ENCODE measurements around the gene SUSD6.
A peak's percentile ranks its signal among the peaks of the same experiment; 100 is the strongest.

The SUSD6 gene

DNA sequence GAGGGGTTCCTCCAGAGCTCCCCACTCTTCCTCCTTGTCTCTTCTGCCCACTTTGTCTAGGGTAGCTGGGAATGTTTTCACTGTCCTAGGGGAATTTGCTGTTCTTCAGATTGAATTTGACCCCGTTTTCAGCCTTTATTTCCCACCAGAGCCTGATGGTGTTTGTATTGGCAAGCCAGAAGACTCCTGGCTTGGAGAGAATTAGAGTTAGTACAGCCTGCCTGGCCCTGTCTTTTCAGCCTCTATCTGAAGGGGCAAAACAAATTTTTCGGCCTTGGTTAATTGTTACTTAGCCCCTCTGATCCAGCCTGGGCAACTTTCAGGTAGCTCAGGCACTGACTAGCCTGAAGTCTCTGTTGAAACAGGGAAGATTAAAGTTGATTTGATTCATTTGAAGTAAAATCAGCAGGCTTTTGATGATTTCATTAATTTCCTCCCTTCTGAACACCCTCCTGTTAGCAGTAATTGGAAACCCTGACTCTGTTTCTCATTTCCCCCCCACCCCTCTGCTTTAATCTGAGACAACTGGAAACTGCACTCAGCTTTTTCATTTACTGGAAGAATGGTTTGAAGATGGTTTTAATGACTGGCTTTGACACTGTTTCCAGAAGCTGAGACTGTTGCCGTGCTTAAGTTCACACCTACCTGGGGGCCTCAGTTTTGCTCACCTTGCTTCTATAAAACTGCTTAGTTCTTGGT is 63.3 kb downstream of the SUSD6 start:
- DNase-seq, result no peak

DNA sequence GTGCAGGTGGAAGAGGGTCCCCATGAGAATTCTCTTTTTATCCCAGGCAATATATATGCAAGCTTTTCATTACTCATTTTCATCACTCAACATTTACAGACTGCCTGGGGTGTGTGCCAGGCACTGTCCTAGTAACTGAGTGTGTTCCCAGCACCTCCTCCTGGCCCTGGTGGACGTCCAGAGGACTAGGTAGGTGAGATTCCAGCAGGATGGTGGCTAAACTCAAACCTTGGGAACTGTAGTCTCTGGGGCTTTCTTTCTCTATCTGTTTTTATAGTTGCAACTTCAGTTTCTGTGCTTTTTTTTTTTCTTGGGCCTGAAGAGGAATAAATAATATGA is 63.8 kb downstream of the SUSD6 start:
- DNase-seq, result no peak

DNA sequence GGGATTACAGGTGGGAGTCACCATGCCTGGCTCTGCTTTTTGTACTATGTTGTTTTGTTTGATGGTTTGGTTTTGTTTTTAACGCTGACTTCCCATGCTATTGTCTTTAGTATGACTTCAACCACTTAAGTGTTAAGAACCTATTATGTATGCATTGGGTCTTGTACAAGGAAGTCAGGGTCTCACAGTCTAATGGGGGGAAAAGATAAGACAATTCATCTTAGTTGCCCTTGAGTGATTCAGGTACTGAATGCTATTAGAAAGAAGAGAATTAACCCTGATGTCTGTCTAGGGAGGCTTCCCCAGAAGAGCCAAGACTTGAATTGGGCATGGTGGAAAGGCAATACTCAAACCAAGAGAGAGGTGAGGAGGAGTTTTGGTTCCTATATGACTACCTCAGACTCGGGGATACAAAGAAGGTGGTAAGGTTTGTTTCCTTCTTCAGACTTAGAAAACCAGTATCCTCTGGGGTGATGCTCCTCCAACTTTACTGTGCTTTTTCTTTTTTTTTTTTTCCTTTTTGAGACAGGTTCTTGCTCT is 64.6 kb downstream of the SUSD6 start:
- DNase-seq, result no peak

DNA sequence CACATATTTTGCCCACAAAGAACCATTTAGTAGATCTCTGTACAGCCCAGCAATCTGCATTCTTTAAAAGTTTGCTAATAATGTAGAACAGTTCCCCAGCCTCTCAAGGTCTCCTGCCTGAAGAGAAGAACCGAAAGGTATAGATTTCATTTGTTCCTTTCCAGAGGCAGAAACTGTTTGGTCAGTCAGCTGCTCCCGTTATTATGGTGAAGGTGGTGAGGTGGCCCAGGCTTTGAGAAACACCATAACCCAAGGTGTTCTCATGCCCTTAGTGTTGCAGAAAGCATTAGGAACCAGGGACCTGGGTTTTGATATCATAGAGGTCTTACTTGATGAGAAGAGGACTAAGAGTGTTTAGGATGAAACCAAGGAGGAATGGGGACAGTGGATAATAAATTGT is 65.3 kb downstream of the SUSD6 start:
- DNase-seq, result no peak

DNA sequence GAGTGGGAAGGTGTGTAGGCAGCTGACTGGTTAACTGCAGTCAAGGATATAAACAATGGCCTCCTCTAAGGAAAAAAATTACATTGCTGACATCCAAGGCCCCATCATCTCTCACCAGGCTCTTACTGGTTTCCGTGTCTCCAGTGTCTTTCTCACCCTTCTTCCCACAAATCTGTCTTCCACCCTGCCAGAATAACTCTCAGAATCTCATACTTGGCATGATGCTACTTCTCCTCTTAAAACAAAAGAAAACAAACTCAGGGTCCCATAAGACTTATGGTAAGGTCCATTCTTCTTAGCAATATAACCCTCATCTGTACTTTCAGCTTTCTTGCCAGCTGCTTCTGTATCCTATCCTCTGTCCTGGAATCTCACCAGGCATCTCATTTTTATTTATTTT is 68.9 kb downstream of the SUSD6 start:
- no peak for DNase-seq

DNA sequence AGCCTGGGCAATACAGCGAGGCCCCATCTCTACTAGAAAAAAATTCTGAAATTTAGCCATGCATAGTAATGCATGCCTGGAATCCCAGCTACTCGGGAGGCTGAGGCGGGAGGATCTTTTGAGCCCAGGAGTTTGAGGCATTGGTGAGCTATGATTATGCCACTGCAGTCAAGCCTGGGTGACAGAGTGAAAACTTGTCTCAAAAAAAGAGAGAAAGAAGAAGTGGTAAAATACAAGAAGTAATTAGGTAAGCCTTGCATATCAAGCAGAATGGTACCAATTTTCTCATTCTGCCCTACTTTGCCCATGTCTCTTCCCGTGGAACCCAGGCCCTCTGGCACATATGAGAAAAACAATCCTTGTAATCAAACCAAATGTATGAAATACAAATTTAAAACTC is 70.7 kb downstream of the SUSD6 start:
- DNase-seq, result no peak

DNA sequence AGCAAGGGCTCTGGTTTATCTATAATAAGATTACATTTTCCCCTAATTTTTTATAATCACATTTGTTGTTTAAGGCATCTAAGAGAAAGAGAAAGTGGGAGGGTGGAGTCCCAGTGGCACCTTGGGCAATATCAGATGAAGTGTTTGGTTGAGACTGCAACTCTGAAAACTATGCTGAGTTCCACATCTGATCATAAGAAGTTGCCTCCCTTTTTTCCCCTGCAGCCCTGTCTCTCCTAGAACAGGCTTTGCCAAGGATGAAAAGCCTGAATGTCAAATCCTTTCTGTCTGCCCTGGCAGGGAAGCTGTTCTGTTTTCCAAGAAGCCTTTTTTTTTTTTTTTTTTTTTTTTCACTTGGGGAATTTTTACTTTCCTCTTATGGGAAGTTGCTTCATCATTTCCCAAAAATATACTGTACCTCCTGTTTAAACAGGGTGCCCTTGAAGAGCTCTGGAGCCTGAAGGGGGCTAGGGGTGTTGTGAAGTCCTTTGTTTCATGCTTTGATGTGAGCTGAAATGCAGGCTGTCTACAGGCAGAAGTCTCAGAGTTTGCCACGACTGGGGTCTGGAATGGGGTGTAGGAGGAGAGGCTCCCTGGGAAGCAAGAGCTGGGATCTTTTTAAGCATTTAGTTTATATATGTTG is 71.3 kb downstream of the SUSD6 start:
- no peak for DNase-seq

DNA sequence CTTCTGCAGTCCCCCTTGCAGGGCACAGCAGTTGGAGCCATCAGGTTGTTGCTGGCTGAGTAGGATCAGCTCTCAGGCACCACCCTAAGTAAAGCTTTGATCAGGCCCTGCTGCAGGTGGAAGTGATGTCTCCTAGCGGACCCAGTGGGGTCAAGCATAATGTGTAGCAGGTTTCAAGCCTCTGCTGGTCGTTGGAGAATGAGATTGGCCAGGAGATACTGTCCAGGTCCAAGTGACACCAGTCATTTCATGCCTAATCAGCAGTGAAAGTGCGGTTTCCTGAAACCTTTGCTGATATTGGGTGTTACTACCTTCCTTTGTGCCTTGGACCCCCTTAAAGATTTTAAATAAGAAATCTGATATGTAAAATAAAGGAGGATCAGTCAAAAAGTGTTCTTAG is 72.6 kb downstream of the SUSD6 start:
- no peak for DNase-seq

DNA sequence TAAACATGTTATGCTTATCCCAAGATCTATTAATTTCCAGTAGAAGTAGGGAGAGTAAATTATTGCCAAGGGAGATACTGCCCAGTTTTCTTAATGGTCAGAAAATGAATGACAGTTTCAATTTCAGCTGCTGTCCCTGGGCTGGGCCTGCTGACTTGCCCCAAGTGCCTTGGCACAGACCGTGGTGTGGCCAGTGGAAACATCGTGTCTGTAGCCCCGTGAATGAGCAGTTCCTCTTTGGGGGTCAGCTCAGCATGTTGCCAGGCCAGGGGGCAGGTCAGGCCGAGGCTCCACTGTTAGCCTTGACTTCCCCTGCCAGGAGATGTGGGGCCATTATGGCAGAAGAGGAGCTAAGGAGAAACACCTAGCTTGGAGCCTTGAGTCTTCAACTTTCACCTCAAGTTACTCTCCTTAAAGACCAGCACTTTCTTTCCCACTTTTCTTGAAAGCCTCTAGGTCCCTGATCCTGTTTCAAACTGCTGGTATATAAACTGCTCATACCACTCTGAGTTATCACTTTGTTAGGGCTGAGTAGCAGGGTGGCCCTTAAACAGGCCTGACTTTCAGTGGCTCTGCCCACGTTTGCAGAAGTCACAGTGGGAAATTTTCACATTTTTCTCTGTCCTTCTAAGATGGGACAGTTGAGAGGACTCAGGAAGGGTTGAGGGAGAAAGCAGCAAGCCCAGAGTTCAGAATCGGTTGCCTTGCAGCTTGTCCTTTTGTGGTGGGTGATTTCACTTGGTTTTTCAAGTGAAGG is 73.2 kb downstream of the SUSD6 start:
- no peak for DNase-seq

DNA sequence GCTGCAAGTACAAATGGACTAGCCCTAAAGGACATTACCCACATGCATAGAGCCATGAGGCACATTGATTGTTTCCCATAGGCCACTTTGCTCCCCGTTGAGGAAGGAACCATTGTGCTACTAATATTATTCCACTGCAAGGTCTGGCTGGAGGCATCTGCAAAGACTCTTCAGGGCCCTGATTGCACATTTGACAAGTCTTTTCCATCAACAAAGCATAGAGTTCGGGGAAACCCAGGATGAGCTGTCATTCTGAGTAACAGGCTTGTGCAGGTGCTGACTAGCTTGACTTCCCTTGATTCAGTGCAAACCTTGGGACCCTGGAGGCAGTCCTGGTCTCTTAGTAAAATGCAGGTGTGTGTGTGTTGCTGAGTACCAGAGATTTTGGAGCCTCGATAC is 73.8 kb downstream of the SUSD6 start:
- no peak for DNase-seq

DNA sequence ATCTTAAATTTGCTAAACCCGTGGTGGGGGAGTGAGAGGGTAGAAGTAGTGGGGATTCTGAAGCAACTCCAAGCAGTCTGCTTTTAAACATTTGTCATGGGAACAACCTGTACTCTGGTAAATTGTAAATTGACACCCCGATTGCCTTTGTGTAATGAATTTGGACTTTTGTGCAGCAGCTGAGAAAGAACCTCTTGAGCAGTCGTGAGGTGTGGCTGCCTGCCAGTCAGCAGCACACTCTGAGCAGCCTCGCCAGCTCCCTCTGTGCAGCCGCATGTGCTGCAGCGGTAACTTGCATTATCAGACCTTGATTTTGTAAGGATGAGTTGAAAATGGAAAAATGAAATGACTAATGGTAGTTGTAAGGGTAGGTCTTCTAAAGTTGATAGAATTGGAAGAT is 74.3 kb downstream of the SUSD6 start:
- no peak for DNase-seq

DNA sequence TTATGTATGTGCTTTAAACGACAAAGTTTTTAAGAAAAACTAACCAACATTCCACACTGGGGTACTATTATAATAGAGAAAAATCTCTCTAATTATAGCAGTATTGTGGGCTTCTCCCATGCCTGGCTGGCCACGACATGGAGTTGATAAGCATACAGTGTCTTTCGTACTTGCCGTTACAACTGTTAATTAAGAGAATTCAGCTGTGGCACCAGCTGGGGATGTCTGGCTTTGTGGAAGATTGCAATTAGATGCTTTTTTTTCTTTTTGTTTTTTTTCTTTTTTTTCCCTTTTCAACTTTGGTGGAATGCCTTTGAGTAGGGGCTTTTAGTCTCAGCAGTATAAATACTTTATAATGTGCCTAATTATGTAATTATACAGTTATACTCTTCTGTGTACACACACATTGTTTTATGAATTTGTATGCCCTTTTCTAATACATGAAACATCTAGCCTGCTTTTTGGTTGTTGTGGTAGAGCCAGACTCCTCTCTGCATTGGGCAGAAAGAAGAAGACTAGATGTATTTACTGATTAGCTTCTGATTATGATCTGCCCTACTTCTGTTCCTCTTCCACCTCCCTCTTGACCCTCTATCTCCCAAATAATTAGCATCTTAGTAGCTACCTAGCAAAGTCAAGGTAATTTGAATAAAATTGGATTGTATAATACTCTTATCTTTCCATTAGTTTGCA is 76.4 kb downstream of the SUSD6 start:
- DNase-seq, result peak; percentile 72

DNA sequence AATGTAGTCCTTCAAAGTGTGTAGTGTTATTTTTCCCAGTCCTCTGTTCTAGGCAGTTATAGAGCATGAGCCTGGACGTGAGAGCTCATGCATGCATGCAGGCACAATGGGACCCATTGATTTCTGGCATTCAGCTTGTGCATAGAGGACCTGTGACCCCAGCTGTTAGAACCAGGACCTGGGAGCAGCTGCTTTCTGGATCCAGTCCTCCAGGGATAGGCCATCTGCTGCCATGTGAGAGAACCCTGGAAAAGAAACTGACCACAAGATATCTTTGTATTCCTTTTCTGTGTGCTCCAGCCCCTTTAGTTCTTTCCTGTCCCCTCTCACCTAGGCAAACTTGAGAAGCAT is 76.9 kb downstream of the SUSD6 start:
- DNase-seq, result peak; percentile 67

DNA sequence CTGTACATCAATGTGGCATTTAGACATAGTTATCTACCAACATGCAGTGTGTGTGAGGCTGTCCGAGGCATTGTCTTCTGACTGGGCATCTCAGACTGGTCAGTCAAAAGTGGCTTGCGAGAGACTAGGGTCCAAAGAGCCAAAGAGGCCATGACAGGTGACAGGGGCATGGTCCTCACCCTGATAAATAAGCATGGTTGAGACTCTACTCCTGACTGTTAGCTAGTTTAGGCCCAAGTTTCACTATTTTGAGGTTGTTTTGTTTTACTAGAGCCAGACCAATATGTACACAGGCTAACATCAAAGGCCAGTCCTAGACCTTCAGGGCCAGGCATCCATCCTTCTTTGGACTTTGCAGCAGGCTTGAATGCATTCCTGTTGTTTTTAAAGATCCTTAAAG is 78.6 kb downstream of the SUSD6 start:
- DNase-seq, result no peak

DNA sequence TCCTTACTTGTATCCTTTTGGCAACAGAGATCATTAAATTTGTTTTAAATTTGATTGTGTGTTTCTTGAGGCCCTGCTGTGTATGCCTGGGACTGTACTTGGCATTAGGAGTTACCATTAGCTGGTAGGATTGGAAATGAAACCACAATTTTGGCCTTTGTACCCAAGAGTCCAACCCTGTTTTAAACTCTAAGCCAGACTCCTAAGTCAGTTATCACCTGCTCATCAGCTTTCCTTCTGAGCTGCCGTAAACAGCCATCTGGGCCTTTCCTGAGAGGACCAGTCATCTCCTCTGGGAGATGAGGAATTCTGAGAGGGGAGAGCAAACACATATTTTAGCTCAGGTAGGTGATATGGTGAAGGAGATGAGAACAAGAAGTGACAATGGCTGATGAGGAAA is 81.2 kb downstream of the SUSD6 start:
- no peak for DNase-seq

DNA sequence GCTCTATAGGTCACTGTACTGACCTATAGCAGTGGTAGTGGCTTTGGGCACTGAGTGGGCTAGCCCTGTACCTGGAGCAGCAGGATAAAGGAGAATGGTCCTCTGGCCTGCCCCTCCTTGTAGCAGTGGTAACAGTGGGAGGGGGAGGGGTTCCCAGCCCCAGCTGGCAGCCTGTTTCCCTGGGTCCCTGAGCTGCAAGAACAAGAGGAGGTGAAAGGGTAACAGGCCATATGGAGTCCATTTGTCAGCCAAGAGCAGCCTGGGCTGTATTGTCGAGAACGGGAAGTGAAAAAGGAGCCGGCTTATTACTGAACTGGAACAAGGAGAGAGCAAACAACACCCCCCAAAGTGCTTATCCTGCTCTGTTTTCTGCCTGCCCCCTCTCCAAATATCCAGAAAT is 81.7 kb downstream of the SUSD6 start:
- DNase-seq, result peak; percentile 56

DNA sequence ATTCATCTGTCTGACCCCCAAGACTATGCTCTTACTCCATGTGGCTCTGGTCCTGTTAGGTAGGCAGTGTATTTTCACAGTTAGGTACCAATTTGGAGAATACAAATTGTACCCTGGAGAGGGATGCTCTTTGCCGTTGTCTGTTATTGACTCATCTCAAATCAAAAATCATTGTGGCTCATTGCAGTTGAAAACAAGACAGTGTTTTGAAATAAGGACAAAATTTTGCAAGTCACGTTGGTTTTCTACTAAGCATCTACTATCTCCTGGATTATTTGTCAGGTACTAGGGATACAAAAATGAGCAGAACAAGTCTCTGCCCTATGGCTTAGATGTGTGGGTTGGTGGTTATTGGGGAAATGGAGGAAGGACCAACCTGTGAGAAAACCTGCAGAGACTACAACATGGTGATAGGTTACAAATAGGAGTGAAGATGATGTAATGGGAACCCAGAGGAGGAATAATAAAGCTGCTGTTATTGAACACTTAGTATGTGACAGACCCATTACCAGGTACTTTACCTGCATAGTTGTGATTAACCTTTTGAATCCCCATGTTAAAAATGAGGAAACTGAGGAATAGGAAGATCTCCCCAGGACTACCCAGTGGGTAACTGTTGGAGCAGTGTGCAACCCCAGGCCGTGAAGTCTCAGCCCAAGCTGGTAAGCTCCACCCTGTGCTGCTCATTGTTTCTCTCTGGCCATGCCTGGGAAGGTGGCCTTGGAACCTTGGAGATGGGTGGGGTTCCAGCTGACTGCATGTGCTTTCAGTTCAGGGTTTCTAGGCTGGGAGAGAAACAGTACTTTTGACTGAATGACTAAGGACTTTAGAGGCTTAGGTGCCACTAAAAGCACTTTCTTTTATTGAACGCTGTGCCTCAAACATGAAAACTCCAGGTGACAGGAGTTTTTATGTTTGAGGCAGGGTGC is 82.7 kb downstream of the SUSD6 start:
- DNase-seq, result no peak

DNA sequence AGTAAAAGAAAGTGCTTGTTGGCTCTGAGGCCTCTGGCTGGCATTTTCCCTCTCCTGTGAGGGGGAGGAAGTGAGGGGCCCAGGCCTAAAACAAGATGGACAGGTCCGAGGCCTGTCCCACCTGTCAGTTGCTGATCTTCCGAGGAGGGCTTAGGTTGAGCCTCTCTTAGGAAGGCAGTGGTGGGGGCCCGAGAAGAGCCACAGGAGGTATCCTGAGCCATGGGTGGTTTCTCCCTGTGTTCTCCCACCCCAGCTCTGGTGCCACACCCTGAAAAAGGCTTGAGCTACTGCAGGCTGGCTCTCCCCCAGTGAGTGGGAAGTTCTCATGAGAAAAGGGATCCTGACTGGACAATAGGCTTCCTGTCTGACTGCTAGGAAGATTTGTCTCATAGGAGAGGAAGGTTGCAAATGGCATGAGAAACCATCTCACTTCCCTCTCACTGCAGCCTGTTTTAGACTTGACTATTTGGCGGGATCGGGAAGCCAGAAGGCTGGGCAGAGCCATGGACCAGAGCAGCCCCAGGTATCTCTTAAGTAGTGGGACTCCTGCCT is 83.4 kb downstream of the SUSD6 start:
- DNase-seq, result no peak

DNA sequence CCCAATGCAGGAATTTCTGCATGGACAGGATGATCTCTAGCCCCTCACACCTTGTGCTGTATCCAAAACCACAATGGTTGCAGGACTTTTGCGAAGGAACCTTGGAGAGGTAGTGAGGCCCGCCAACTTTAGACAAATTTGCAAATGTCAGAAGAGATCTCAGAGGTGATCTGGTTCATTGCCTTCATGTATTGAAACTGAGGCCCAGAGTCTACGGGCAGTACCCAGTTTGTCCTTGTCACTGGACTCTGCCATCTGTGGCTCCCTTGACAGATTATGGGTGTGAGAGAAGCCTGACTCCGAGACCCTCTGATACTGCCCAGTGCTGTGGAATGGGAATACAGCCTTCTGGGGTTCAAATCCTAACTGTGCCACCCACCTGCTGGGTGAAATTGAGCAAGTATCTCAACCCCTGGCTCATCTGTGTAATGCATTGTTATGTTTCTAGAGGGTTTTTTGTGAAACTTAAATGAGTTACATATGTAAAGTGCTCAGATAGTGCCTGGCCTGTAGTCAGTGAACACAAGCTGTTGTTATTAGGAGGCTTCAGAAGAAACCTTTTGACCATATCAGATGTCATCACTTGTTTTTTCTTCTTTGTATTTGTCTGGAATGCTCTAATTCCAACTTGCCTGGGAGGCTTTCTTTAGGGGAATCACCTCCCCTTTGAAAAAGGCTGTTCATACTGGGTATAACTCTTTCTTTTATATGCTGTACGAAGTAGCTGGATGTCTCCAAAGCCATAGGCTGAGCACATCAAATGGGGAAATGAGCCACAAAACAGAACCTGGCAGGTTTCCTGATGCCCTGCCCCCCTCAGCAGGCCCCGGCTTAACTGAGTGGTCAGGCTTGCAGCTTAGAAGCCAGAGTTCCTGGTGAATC is 84.2 kb downstream of the SUSD6 start:
- no peak for DNase-seq

DNA sequence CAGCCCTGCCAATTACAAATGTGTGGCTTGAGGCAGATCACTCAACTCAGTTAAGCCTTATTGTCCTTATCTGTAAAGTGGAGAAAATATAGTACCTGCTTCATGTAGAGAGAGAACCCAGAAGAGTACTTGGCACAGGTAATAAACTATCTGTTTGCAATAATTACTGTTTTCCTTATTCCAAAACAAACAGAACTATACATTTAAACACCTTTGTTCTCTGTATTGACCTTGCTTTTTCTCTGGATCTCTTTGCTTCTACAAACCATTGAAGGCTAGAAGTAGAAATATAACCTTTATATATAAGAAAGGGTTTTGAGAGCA is 84.8 kb downstream of the SUSD6 start:
- no peak for DNase-seq
